Fibroblast of the aortic adventitia (primary cell): ENCODE data around the gene BRMS1. TPM values are rescaled to one million over a fixed set of nuclear protein-coding genes. Genes with fewer than 3 reads are reported as not detected.
A peak's percentile ranks its signal among the peaks of the same experiment; 100 is the strongest.

ENCODE experiments used
- DNase-seq: peaks from one replicate; pipeline ENCODE4 v3.0.0-alpha.2; 2010; ENCODE audit warnings: low read depth
- H3K4me3 ChIP-seq: 2 replicates; pipeline ENCODE4 v1.5.1; 2011; ENCODE audit warnings: low read depth, mild to moderate bottlenecking, control low read depth, low read length, moderate library complexity
- small RNA-seq: library from RNA; depleted of rRNA; stranded (forward); fragments of <200 nt; gene quantifications from one replicate; pipeline ENCODE3, GENCODE V24; 2012
- total RNA-seq: library from RNA; depleted of rRNA; stranded (reverse); fragments of >200 nt; gene quantifications from 2 replicates; pipeline ENCODE4 v1.2.3, GENCODE V29; 2012; ENCODE audit warnings: low replicate concordance
- TF ChIP-seq, protein P1 (sequence below): IDR thresholded peaks from 2 replicates; pipeline ENCODE4 v1.5.1; 2011; ENCODE audit warnings: mild to moderate bottlenecking, low read length, control low read depth, inconsistent platforms; ENCODE audit not compliant: insufficient read depth

Gene BRMS1
- total RNA-seq, 1 donor: 38.5 TPM

DNA sequence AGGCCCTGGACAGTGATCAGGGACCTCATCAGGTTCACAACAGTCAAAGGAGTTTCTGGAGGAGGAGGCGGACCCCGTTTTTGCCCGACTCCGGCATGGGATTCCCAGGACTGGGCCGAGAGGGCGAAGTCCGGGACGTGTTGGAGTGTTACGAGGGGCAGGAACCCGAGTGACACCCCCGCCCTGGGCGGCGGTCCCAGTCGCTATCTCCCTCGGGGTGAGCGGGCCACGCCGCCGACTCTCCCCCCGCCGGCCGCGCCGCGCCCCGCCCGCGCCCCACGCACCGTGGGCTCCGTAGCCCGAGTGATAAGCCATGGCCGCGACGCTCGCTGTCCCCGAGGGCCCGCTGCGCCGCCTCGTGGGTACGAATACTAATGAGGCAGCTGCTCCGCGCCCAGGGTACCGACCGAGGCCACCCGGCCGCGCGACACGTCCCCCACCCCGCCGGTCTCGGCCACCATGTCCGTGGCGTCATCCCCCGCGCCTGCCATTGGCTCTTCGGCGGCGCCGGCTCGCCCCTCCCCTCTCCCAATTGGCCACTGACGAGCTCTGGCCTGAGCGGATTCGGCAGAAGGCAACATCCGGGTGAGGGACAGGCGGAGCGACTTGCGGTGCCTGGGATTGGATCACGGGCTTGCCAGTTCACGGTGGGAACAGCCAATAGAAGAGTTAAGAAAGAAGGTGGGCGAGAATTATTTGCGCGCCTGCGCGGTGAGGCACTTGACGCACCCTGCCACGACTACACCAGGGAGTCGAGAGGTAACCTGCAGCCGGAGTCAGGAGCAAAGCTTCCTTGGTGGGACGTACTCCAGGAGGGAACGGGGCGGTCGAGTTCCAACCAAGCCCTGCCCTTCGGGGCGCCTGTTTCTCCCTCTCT is 56.0 kb downstream of the BRMS1 start, which contains the start of gene YIF1A:
Gene YIF1A (minus strand): TSS at position 473 of the 877 bp plus-strand sequence. CDS start 158 bp downstream, at position 315.
- peak; percentile 100 for DNase-seq
- peak within 1 kb of the TSS; percentile 92 for H3K4me3 ChIP-seq
- TF ChIP-seq, protein P1, sequence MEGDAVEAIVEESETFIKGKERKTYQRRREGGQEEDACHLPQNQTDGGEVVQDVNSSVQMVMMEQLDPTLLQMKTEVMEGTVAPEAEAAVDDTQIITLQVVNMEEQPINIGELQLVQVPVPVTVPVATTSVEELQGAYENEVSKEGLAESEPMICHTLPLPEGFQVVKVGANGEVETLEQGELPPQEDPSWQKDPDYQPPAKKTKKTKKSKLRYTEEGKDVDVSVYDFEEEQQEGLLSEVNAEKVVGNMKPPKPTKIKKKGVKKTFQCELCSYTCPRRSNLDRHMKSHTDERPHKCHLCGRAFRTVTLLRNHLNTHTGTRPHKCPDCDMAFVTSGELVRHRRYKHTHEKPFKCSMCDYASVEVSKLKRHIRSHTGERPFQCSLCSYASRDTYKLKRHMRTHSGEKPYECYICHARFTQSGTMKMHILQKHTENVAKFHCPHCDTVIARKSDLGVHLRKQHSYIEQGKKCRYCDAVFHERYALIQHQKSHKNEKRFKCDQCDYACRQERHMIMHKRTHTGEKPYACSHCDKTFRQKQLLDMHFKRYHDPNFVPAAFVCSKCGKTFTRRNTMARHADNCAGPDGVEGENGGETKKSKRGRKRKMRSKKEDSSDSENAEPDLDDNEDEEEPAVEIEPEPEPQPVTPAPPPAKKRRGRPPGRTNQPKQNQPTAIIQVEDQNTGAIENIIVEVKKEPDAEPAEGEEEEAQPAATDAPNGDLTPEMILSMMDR: no peak

DNA sequence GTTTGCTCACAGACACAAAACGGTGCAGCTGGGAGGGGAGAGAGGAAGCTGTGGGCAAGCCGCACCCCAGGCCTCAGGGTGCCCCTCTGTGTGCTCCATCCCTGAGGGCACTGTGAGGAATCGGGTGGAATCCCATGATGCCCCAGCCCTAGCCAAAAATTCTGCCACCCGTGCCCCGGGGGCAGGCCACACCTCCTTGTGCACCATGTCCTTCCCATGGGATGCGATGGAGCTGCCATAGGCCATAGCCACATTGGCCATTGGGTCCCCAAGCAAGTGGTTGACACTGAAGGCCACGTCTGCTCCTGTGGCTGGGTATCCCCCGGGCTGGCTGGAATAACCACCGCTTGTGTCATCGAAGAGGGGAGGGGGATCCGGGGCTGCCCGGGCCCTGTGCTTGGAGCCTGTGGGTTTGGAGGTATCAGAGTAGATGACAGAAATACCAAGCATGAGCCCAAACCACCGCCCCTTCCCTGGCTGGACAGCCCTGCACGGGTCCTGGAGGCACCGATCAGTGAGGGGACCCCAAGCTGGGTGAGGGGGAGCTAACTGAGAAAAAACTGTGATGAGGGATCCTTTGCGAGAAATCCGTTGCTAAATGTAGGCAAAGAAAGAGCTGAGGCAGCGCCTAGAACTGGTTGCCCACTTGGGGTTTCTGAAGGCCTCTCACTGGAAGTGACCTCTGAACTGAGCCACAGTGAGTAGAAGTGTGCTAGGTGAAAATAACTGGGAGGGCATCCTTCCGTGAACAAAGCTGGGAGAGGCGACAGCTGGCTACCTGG is 56.8 kb downstream of the BRMS1 start:
- H3K4me3 ChIP-seq: peak overlapping the region; percentile 92
- TF ChIP-seq, protein P1: no peak
- no peak for DNase-seq

Small RNA genes within 50 kb of the gene (small RNA-seq; reads per million reads assigned to genes)
- gene RF00017: not detected
- gene RNU1-84P: 0.83 reads per million, percentile 22 among the genes with 10 or more reads in this experiment

Other genes starting within 250 kb of the BRMS1 start
- gene KLC2, start 87.4 kb downstream of the BRMS1 start, total RNA-seq: 11.5 and 15.9 TPM in 2 replicates
- 69.1 and 85.1 TPM in 2 replicates for gene RAB1B, start 76.5 kb downstream of the BRMS1 start, total RNA-seq
- gene CNIH2, start 66.9 kb downstream of the BRMS1 start, total RNA-seq: 1.1 TPM in 1 of 2 replicates, not detected in the other
- 35.0 and 119 TPM in 2 replicates for gene YIF1A, start 56.0 kb downstream of the BRMS1 start, total RNA-seq
- 0.27 and 0.41 TPM in 2 replicates for gene TMEM151A, start 53.2 kb downstream of the BRMS1 start, total RNA-seq
- gene CD248, start 28.1 kb downstream of the BRMS1 start, total RNA-seq: 99.1 and 193 TPM in 2 replicates
- gene RIN1, start 8.7 kb downstream of the BRMS1 start, total RNA-seq: 10.1 and 45.3 TPM in 2 replicates
- 21.5 and 36.3 TPM in 2 replicates for gene B4GAT1, start 2.5 kb upstream of the BRMS1 start, total RNA-seq
- gene SLC29A2, start 26.7 kb upstream of the BRMS1 start, total RNA-seq: 0.36 TPM in 1 of 2 replicates, not detected in the other
- 0.18 TPM in 1 of 2 replicates, not detected in the other for gene NPAS4, start 75.9 kb upstream of the BRMS1 start, total RNA-seq
- gene MRPL11, start 93.7 kb upstream of the BRMS1 start, total RNA-seq: 39.4 and 40.0 TPM in 2 replicates
- 9.0 and 10.8 TPM in 2 replicates for gene PELI3, start 121.8 kb upstream of the BRMS1 start, total RNA-seq
- gene DPP3, start 135.3 kb upstream of the BRMS1 start, total RNA-seq: 19.0 and 31.7 TPM in 2 replicates
- gene BBS1, start 165.5 kb upstream of the BRMS1 start, total RNA-seq: 41.7 and 54.7 TPM in 2 replicates
- 8.6 and 11.0 TPM in 2 replicates for gene ZDHHC24, start 200.9 kb upstream of the BRMS1 start, total RNA-seq
- not detected in 2 replicates for gene ACTN3, start 201.8 kb upstream of the BRMS1 start, total RNA-seq
- gene CTSF, start 223.5 kb upstream of the BRMS1 start, total RNA-seq: 35.0 and 47.1 TPM in 2 replicates
- 0.45 and 1.1 TPM in 2 replicates for gene CCDC87, start 248.0 kb upstream of the BRMS1 start, total RNA-seq
- 28.3 and 54.4 TPM in 2 replicates for gene CCS, start 248.1 kb upstream of the BRMS1 start, total RNA-seq